Ovary (tissue), 3 donors: ENCODE measurements around the gene COX4I1.

Source experiments
- EP300 ChIP-seq: sonication (generic); formaldehyde crosslinking; IDR thresholded peaks from one replicate; pipeline ENCODE4 v1.6.1; 2017; ENCODE audit warnings: antibody characterized with exemption
- POLR2A ChIP-seq: fragments of 450-650 bp; IDR thresholded peaks from one replicate; pipeline ENCODE4 v1.6.1; 2017; ENCODE audit warnings: antibody characterized with exemption, mild to moderate bottlenecking, moderate library complexity
- TF ChIP-seq, protein P1 (sequence below), 3 donors: fragments of 450-650 bp in 2 of 3; fragments of 200-600 bp in 1 of 3; IDR thresholded peaks; one replicate each; pipeline versions ENCODE4 v1.5.1 to v1.8.0; 2016 to 2022; ENCODE audit warnings: antibody characterized with exemption in 3 of 3, mild to moderate bottlenecking in 1 of 3
- donor health status: DM: no; HTN: no; CAD: no.

DNA sequence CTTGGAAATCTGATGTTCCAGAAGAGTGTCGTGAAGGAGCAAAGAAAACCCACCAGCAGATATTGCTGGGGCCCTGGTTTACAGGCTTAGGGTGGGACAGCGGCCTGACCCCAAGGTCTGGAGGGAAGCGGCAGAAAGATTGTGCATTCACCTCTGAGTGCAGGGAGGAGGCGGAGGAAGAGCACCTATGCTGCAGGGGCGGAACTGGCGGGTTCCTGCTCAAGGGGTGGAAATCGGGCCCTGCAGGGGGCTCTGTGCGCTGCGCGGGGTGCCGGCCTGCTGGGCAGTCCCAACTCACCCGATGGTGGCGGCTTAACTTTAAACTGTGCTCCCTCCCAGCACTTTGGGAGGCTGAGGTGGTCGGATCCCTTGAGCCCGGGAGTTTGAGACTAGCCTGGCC is 47.5 kb downstream of the COX4I1 start:
- TF ChIP-seq, protein P1, sequence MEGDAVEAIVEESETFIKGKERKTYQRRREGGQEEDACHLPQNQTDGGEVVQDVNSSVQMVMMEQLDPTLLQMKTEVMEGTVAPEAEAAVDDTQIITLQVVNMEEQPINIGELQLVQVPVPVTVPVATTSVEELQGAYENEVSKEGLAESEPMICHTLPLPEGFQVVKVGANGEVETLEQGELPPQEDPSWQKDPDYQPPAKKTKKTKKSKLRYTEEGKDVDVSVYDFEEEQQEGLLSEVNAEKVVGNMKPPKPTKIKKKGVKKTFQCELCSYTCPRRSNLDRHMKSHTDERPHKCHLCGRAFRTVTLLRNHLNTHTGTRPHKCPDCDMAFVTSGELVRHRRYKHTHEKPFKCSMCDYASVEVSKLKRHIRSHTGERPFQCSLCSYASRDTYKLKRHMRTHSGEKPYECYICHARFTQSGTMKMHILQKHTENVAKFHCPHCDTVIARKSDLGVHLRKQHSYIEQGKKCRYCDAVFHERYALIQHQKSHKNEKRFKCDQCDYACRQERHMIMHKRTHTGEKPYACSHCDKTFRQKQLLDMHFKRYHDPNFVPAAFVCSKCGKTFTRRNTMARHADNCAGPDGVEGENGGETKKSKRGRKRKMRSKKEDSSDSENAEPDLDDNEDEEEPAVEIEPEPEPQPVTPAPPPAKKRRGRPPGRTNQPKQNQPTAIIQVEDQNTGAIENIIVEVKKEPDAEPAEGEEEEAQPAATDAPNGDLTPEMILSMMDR (IDR thresholded peaks at IDR 0.05) = no peak
- TF ChIP-seq POLR2A (no peak), EP300 (no peak)
